Stimulated activated CD8-positive, alpha-beta memory T cell treated with anti-CD3 and anti-CD28 coated beads, Interleukin-7, amount 100 ng/mL, for 4 hours (primary cell): ENCODE results near the gene CTAG1B.
"Not testable (repeated sequence)": the region's sequence is repeated elsewhere in the genome, so short reads cannot be mapped to it uniquely, and the experiment has no call there.

Source experiments
- DNase-seq, 2 donors: peaks; one replicate each; pipeline ENCODE4 v3.0.0-alpha.2; 2020; ENCODE audit warnings: low read depth in 2 of 2

Gene CTAG1B

DNA sequence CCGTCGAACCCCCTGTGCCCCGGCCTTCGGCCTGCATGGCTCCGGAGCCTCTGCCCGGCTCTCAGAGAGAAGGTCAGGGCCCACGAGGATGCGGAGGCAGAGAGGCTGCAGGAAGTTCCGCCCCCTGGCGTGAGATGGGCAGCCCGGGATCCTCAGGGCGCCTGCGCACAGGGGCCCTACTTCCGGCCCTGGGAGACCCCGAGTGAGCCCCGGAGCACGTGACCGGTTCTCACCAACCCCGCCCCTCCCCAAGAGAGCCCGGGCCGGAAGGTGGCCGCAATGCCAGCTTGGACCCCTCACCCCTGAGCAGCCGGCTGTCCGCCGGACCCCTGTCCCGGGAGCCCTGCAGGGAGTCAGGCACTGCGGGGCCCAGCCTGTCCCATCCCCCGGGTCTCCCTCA, at the start of gene CTAG1B:
TSS of gene CTAG1B (minus strand) at position 101 of the 400 bp plus-strand sequence. CDS start at position 37, 64 bp downstream.
- DNase-seq: not testable (repeated sequence)

GRCh38 chrX:154661899-154662298, 42.8 kb upstream of the CTAG1B start:
- no peak for DNase-seq

- no peak for DNase-seq
Observed at GRCh38 chrX:154661170-154661569, 42.1 kb upstream of the CTAG1B start.

DNA sequence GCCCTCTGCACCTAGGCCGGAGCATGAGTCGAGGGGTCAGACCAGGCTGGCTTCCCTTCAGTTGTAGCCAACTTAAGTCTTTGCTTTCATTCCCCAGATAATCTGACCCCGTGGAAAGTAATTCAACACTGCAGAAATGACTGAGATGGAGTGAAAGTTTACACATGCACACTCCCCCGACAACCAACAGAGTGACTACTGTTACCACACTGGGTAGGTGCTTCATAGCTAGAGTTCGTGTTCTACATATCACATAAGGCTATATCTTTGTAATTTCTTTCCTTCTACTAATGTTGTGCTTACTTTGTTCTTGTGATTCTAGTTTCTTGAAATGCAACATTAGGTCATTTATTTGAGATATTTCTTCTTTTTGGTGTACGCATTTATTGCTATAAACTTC, 41.5 kb upstream of the CTAG1B start:
- DNase-seq: no peak

DNA sequence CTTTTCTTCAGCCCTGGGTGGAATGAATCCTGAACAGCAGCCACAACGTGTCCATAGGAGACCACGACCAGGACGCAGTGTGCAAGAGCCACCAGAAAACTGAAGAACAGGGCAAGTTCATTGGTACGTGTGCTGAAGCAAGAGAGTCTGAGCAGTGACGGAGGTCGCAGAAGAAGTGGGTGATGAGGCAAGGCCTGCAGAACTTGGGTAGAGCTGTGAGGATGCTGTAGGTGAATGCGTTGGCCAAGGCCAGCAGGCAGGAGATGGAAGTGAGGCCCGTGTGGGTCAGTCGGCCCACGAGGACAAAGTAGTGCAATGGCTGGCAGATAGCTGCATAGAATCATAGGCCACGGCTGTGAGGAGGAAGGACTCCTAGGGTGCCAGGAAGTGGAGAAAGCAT, 39.9 kb upstream of the CTAG1B start:
- DNase-seq: no peak

- DNase-seq: no peak
Observed at GRCh38 chrX:154658187-154658586, 39.1 kb upstream of the CTAG1B start.

- no peak for DNase-seq
Observed at GRCh38 chrX:154657226-154657805, 38.2 kb upstream of the CTAG1B start.

GRCh38 chrX:154655786-154656185, 36.7 kb upstream of the CTAG1B start:
- DNase-seq: no peak

- DNase-seq: no peak
Observed at GRCh38 chrX:154655346-154655745, 36.3 kb upstream of the CTAG1B start.

GRCh38 chrX:154654925-154655324, 35.8 kb upstream of the CTAG1B start:
- DNase-seq: no peak

DNA sequence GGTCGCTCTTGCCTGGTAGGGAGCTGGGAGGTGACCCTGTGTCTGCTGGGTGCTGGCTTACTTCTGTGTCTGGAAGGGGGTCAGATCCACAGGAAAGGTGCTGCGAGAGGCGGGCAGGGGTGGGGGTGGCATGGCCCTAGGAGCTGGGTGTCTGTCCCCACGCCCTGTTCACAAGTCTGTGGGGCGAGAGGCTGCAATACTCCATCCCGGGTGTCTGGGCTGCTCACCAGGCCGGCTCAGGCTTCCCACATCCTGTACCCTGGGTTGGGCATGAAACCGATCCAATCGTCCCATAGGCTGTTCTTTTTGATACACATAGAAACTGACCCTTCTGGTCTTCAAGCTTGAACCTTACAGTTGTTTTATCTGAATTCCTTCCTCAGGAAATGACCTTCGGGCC, 35.3 kb upstream of the CTAG1B start:
- no peak for DNase-seq

DNA sequence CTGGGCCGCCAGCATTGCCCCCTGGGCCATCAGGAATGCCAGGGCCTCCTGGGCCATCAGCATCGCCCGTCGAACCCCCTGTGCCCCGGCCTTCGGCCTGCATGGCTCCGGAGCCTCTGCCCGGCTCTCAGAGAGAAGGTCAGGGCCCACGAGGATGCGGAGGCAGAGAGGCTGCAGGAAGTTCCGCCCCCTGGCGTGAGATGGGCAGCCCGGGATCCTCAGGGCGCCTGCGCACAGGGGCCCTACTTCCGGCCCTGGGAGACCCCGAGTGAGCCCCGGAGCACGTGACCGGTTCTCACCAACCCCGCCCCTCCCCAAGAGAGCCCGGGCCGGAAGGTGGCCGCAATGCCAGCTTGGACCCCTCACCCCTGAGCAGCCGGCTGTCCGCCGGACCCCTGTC, 34.3 kb upstream of the CTAG1B start, which contains the start of gene CTAG2:
TSS of gene CTAG2 (minus strand) at position 167 of the 400 bp plus-strand sequence. CDS start at position 103, 64 bp downstream.
- DNase-seq: not testable (repeated sequence)

DNA sequence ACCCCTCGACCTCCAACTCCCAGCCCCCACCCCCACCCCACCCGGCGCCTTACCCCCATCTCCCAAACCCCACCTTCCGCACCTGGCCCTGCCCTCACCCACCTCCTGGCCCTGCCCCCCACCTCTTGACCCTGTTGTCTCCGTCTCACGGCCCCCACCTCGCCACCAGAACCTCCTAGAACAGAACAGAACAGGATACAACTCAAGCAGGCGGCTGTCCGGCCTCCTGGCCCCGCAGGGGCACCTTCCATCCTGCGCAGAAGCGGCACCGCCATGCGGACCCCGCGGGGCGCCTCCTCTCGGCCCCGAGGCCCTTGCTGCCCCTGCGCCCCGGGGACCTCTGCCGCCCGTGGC, 33.9 kb upstream of the CTAG1B start:
- no peak for DNase-seq

- no peak for DNase-seq
Observed at GRCh38 chrX:154652311-154653047, 33.4 kb upstream of the CTAG1B start.

DNA sequence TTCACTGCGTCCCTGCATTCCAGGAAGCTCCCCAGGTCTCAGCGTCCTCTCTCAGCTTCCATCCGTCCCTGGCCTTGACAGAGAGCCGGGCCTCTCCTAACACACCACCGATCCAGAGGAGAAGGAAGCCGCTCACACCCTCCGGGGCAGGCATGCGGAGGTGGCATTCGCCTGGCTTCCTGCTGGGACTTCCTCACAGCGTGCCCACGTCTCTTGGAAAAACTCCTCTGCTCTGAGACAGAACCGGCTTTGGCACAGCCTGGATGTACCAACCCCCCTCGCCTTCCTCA, 31.1 kb upstream of the CTAG1B start:
- no peak for DNase-seq

GRCh38 chrX:154649503-154650220, 30.6 kb upstream of the CTAG1B start:
- no peak for DNase-seq

DNA sequence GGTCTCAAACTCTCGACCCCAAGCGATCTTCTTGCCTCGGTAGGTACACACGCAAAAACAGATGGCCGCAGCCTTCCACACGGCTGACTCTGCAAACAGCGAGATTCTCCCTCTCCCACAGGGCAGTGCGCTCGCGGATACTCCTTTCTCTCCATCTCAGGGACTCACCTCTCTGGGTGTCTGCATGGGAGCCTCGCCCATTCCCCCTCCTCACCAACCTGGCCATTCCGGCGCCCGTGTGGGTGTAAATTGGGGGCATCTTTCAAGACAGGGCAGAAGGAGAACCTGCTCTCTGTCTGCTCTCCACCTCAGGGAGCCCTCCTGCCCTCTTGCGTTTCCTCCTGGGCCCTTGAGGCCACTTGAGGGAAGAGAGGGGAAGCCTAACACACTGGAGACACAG, 29.8 kb upstream of the CTAG1B start:
- no peak for DNase-seq

DNA sequence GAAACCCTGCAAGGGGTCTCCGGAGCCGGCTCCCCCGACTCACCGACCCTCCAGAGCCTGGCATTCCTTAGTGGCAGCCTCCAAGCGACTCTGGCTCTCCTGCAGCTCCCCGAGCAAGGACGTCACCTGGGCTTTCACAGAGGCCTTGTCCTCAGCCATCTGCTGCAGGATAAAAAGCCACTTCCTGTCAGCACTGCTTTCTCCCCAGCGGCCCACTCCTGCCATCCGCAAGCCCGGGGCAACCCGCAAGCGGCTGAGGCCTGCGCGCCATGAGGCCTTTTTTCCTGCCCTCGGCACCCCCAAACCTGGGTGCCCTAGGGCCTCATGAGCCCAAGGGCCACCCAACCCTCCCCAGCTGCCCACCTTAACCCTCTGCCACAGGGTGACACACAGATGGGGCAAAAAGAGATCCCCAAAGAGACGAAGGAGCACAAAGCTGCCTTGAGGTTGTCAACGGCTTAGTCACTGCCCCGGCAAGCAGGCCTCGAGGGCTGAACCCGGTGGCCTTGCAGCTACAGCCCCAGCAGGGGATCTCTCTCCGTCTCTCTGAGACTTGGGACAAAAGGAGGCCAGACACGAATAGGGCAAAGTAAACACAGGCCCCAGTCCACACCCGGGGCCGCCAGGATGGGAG, 26.8 kb upstream of the CTAG1B start:
- DNase-seq: not testable (repeated sequence)

DNA sequence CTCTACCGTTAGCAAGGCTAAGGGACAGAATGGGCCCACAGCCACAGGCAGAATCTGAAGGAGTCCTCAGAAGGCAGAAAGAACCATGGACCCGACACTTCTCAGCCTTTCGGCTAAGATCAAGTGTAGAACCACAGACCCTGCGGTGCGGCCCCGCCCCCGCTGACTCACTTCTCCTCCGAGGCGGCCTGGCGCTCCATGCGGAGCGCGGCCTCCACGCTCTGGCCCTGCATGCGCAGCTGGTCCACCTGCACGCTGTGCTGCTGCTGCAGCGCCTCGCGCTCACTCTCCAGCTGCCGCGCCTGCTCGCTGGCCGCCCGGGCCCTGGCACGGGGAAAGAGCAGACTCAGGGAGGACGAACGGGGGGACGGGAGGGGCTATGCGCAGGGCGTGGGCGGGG, 24.6 kb upstream of the CTAG1B start:
- DNase-seq: not testable (repeated sequence)

- not testable (repeated sequence) for DNase-seq
Observed at GRCh38 chrX:154641740-154642139, 22.7 kb upstream of the CTAG1B start.

GRCh38 chrX:154633661-154634060, 14.6 kb upstream of the CTAG1B start:
- DNase-seq: not testable (repeated sequence)

- not testable (repeated sequence) for DNase-seq
Observed at GRCh38 chrX:154630949-154631348, 11.9 kb upstream of the CTAG1B start.

GRCh38 chrX:154628960-154629359, 9.9 kb upstream of the CTAG1B start:
- DNase-seq: not testable (repeated sequence)
